GM23248 (cell line): ENCODE measurements around the gene KCND2.

ENCODE experiments used
- EZH2 ChIP-seq: fragments of 200-600 bp; sonication (generic); IDR thresholded peaks from 2 replicates; pipeline ENCODE4 v1.6.1; 2018; ENCODE audit warnings: antibody characterized with exemption, mild to moderate bottlenecking; ENCODE audit not compliant: insufficient read depth, poor library complexity, severe bottlenecking
- EZH2phosphoT487 ChIP-seq: fragments of 200-600 bp; sonication (generic); IDR thresholded peaks from 2 replicates; pipeline ENCODE4 v1.6.1; 2018; ENCODE audit warnings: antibody characterized with exemption, moderate library complexity, mild to moderate bottlenecking, low read depth; ENCODE audit not compliant: insufficient read depth

DNA sequence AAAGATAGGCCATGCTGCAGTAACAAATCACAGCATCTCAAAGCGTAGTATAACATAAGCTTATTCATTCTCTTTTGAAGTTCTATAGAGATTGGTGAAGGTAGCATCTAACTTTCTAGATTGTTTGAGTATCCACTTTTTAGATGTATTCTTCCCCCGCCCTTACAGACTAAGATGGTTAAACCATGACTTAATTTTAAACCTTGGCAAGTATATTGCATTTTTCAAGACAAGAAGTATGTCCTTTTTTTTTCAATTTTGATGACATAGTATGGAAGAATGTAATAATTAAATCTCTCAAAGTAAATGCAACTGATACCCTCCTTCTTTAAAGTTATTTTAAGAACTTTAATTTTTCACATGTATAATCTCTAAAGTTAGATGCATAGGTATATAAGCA, 190.0 kb downstream of the KCND2 start:
- TF ChIP-seq EZH2phosphoT487 (no peak), EZH2 (no peak)
